SIG-M5 (cell line): ENCODE measurements around the gene DIAPH3.

ENCODE experiments used
- DNase-seq: peaks from one replicate; lab custom pipeline; 2025; lab: John Stamatoyannopoulos, UW

Gene DIAPH3

GRCh38 chr13:59865398-59865797 lies 298.3 kb downstream of the DIAPH3 start:
- DNase-seq: no peak

GRCh38 chr13:59863621-59864020 lies 300.1 kb downstream of the DIAPH3 start:
- DNase-seq: no peak

GRCh38 chr13:59861676-59862075 lies 302.1 kb downstream of the DIAPH3 start:
- no peak for DNase-seq

- no peak for DNase-seq
Observed at GRCh38 chr13:59856281-59856810, 307.4 kb downstream of the DIAPH3 start.

GRCh38 chr13:59846845-59847620 lies 316.7 kb downstream of the DIAPH3 start:
- DNase-seq: no peak

GRCh38 chr13:59843040-59843439 lies 320.7 kb downstream of the DIAPH3 start:
- DNase-seq: no peak

GRCh38 chr13:59842507-59842906 lies 321.2 kb downstream of the DIAPH3 start:
- no peak for DNase-seq

GRCh38 chr13:59839186-59839585 lies 324.5 kb downstream of the DIAPH3 start:
- DNase-seq: no peak

- no peak for DNase-seq
Observed at GRCh38 chr13:59837101-59837500, 326.6 kb downstream of the DIAPH3 start.

- DNase-seq: no peak
Observed at GRCh38 chr13:59835569-59835968, 328.2 kb downstream of the DIAPH3 start.

GRCh38 chr13:59834801-59835200 lies 328.9 kb downstream of the DIAPH3 start:
- DNase-seq: no peak

GRCh38 chr13:59829690-59830089 lies 334.0 kb downstream of the DIAPH3 start:
- DNase-seq: no peak

GRCh38 chr13:59823486-59823885 lies 340.2 kb downstream of the DIAPH3 start:
- DNase-seq: no peak

GRCh38 chr13:59809564-59809963 lies 354.2 kb downstream of the DIAPH3 start:
- no peak for DNase-seq

- DNase-seq: no peak
Observed at GRCh38 chr13:59806801-59807200, 356.9 kb downstream of the DIAPH3 start.

GRCh38 chr13:59801107-59801880 lies 362.4 kb downstream of the DIAPH3 start:
- DNase-seq: no peak

GRCh38 chr13:59793107-59793506 lies 370.6 kb downstream of the DIAPH3 start:
- DNase-seq: no peak

- DNase-seq: no peak
Observed at GRCh38 chr13:59790626-59791025, 373.1 kb downstream of the DIAPH3 start.

GRCh38 chr13:59789558-59789957 lies 374.2 kb downstream of the DIAPH3 start:
- DNase-seq: no peak

GRCh38 chr13:59787679-59788078 lies 376.0 kb downstream of the DIAPH3 start:
- DNase-seq: no peak

GRCh38 chr13:59782696-59783095 lies 381.0 kb downstream of the DIAPH3 start:
- no peak for DNase-seq

GRCh38 chr13:59780058-59780457 lies 383.7 kb downstream of the DIAPH3 start:
- no peak for DNase-seq
